Esophagus squamous epithelium (tissue), 5 donors: ENCODE measurements around the gene CLEC3B. TPM values are rescaled to one million over a fixed set of nuclear protein-coding genes. Genes with fewer than 3 reads are reported as not detected.

Source experiments
- DNase-seq: peaks from one replicate; lab custom pipeline; 2025; lab: John Stamatoyannopoulos, UW
- H3K27ac ChIP-seq, 4 donors: fragments of 200-600 bp; sonication (generic); one replicate each; pipeline ENCODE4 v1.5.1; 2016 to 2019; ENCODE audit warnings: mild to moderate bottlenecking in 1 of 4
- H3K27me3 ChIP-seq, 4 donors: fragments of 200-600 bp; sonication (generic); 1 replicate in 3 of 4; 2 replicates in 1 of 4; pipeline versions ENCODE4 v1.5.1 to v1.6.0; 2017 to 2021; ENCODE audit warnings: antibody characterized with exemption in 1 of 4
- H3K36me3 ChIP-seq, 3 donors: fragments of 200-600 bp; sonication (generic); one replicate each; pipeline ENCODE4 v1.5.1; 2016 to 2019
- H3K4me1 ChIP-seq, 3 donors: fragments of 200-600 bp; sonication (generic); one replicate each; pipeline ENCODE4 v1.5.1; 2017 to 2019
- H3K4me3 ChIP-seq, 4 donors: fragments of 200-600 bp; sonication (generic); 1 replicate in 3 of 4; 2 replicates in 1 of 4; pipeline ENCODE4 v1.5.1; 2016 to 2019; ENCODE audit warnings: mild to moderate bottlenecking in 2 of 4, moderate library complexity in 1 of 4
- H3K9me3 ChIP-seq, 3 donors: fragments of 200-600 bp; sonication (generic); one replicate each; pipeline ENCODE4 v1.5.1; 2016 to 2019
- CTCF ChIP-seq, 6 experiments: fragments of 450-650 bp in 4 of 6; fragments of 200-600 bp in 2 of 6; sonication (generic) in 2 of 6; IDR thresholded peaks; one replicate each; pipeline ENCODE4 v1.5.1; 2016 to 2019; ENCODE audit warnings: antibody characterized with exemption in 6 of 6, mild to moderate bottlenecking in 4 of 6, moderate library complexity in 4 of 6
- POLR2A ChIP-seq, 4 donors: fragments of 450-650 bp; IDR thresholded peaks; one replicate each; pipeline ENCODE4 v1.6.1; 2017; ENCODE audit warnings: antibody characterized with exemption in 4 of 4, mild to moderate bottlenecking in 4 of 4, moderate library complexity in 3 of 4
- WGBS, 2 donors: methylation state at CpG; one replicate each; pipeline ENCODE4 v1.1.5; 2018; 5-methylcytosine and 5-hydroxymethylcytosine counted together
- intact Hi-C: fragments of 100-400 bp; cut with DNase I; formaldehyde crosslinking; loops from one replicate; pipeline ENCODE4 v1.15.0; 2022
- total RNA-seq, 4 donors: library from RNA; depleted of rRNA; stranded (reverse); fragments of >200 nt; gene quantifications; one replicate each; pipeline ENCODE4 v1.1.0, GENCODE V29; 2016
- donor health status: DM: yes; HTN: yes; CAD: no.

CLEC3B gene
- total RNA-seq, 4 donors from 2014 or later: 4.3 to 28.8 (median 6.9) TPM

GRCh38 chr3:45029661-45030060 lies 3.6 kb downstream of the CLEC3B start:
- no peak for DNase-seq
- H3K9me3 ChIP-seq: no peaks in the 10 kb centered on the region
- peaks cover 18 to 62% (median 31%) of the 10 kb centered on the region in 3 donors for H3K4me1 ChIP-seq
- no peak overlapping the region for H3K4me3 ChIP-seq
- H3K27ac ChIP-seq: peak overlapping the region in 3 of 4 donors; percentile 58 to 74 (median 62)
- 67 to 83% methylated on average over 1 to 3 of the region's 5 CpGs for WGBS, 2 donors
- TF ChIP-seq POLR2A (IDR thresholded peaks at IDR 0.05): no peak
- no peak for TF ChIP-seq CTCF (IDR thresholded peaks at IDR 0.05)
- H3K36me3 ChIP-seq: no peaks in the 10 kb centered on the region
- H3K27me3 ChIP-seq: peaks cover 0 to 3% (median 0%) of the 10 kb centered on the region in 4 donors
- intact Hi-C loops: loop anchor here (10.0 kb wide), 2 partner anchors 115 to 635 kb away; no protein-coding TSS in a partner anchor

DNA sequence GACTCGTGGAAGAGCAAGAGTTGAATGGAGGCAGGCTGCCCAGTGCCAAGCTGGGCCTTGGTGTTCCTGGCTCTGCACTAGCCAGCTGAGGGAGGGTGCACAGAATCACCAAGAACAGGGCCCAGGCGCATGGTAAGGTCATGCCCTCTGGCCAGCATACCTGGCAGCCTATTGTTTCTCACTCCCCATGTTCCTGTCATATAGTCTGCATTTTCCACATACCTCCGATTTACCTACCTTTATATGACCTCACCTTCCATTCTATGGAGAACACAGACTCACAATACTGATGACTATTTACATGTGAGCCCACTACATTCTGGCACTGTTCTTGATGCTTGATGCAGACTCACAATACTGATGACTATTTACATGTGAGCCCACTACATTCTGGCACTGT lies 5.4 kb downstream of the CLEC3B start:
- no peaks in the 10 kb centered on the region for H3K9me3 ChIP-seq
- DNase-seq: no peak
- no peaks in the 10 kb centered on the region for H3K36me3 ChIP-seq
- peaks cover 18 to 62% (median 33%) of the 10 kb centered on the region in 3 donors for H3K4me1 ChIP-seq
- peaks cover 0 to 8% (median 0%) of the 10 kb centered on the region in 4 donors for H3K27me3 ChIP-seq
- no peak overlapping the region for H3K27ac ChIP-seq
- no peak for TF ChIP-seq POLR2A (IDR thresholded peaks at IDR 0.05)
- no peak for TF ChIP-seq CTCF (IDR thresholded peaks at IDR 0.05)
- no peak overlapping the region for H3K4me3 ChIP-seq
- intact Hi-C loops: loop anchor here (10.0 kb wide), 2 partner anchors 117 to 633 kb away; no protein-coding TSS in a partner anchor
- 90 to 95% methylated on average over 2 of the region's 3 CpGs for WGBS, 2 donors

- no peak overlapping the region for H3K4me3 ChIP-seq
- H3K4me1 ChIP-seq: peaks cover 18 to 62% (median 34%) of the 10 kb centered on the region in 3 donors
- H3K27me3 ChIP-seq: peaks cover 0 to 14% (median 0%) of the 10 kb centered on the region in 4 donors
- 95 to 100% methylated on average over 2 of the region's 2 CpGs for WGBS, 2 donors
- H3K9me3 ChIP-seq: no peaks in the 10 kb centered on the region
- no peak for DNase-seq
- intact Hi-C loops: loop anchor here (10.0 kb wide), 2 partner anchors 117 to 633 kb away; no protein-coding TSS in a partner anchor
- no peak overlapping the region for H3K27ac ChIP-seq
- no peaks in the 10 kb centered on the region for H3K36me3 ChIP-seq
- TF ChIP-seq POLR2A (IDR thresholded peaks at IDR 0.05) (no peak), CTCF (IDR thresholded peaks at IDR 0.05) (no peak)
These were observed 6.0 kb downstream of the CLEC3B start for GRCh38 chr3:45032113-45032512.

DNA sequence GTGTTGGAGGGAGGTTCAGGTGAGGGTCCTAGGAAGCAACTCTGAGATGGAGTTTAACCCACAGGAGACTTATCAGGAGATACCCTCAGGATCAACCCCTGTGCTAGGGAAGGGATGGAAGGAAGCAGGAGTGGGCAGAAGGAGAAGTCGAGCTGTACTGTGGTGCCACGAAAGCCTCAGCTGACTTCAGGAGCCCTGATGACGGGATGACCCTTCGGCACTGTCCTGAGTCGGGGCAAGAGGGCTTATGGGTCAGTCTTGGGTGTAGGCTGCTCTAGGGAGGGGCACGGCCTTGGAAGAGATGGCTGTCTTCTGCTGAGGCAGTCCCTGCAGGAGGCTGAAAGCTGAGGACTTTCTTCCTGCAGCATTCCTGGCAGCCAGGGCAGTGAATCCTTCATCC lies 7.7 kb downstream of the CLEC3B start:
- H3K4me1 ChIP-seq: peaks cover 18 to 60% (median 40%) of the 10 kb centered on the region in 3 donors
- no peaks in the 10 kb centered on the region for H3K36me3 ChIP-seq
- no peak for TF ChIP-seq POLR2A (IDR thresholded peaks at IDR 0.05)
- no peak for TF ChIP-seq CTCF (IDR thresholded peaks at IDR 0.05)
- H3K27me3 ChIP-seq: peaks cover 0 to 14% (median 0%) of the 10 kb centered on the region in 4 donors
- no peak for DNase-seq
- no peak overlapping the region for H3K4me3 ChIP-seq
- H3K27ac ChIP-seq: peak overlapping the region in 3 of 4 donors; percentile 57 to 86 (median 60)
- 78 to 87% methylated on average over 4 to 5 of the region's 6 CpGs for WGBS, 2 donors
- intact Hi-C loops: loop anchor here (10.0 kb wide), 2 partner anchors 119 to 631 kb away; no protein-coding TSS in a partner anchor
- no peaks in the 10 kb centered on the region for H3K9me3 ChIP-seq

- Histone ChIP-seq H3K9me3 (no peaks in the 10 kb centered on the region), H3K27ac (peak overlapping the region; percentile 4 to 86 (median 58)), H3K4me1 (peaks cover 11 to 51% (median 40%) of the 10 kb centered on the region in 3 donors), H3K36me3 (no peaks in the 10 kb centered on the region), H3K4me3 (no peak overlapping the region), H3K27me3 (peaks cover 0 to 14% (median 0%) of the 10 kb centered on the region in 4 donors)
- DNase-seq: no peak
- intact Hi-C loops: loop anchor here (5.0 to 10.0 kb wide), 3 partner anchors 120 to 630 kb away; no protein-coding TSS in a partner anchor
- TF ChIP-seq POLR2A (IDR thresholded peaks at IDR 0.05) (no peak), CTCF (IDR thresholded peaks at IDR 0.05) (no peak)
- WGBS, 2 donors: 48 to 73% methylated on average over 2 of the region's 3 CpGs
These were observed 8.6 kb downstream of the CLEC3B start for GRCh38 chr3:45034612-45035252.
